Stimulated activated CD8-positive, alpha-beta memory T cell treated with anti-CD3 and anti-CD28 coated beads, Interleukin-7, amount 100 ng/mL, for 1 hour (primary cell): ENCODE measurements around the gene TDRD9.

Source experiments
- DNase-seq, 2 donors: peaks; one replicate each; pipeline ENCODE4 v3.0.0-alpha.2; 2020; ENCODE audit warnings: low read depth in 2 of 2

Gene TDRD9

GRCh38 chr14:104031384-104031783, 103.1 kb downstream of the TDRD9 start:
- no peak for DNase-seq

DNA sequence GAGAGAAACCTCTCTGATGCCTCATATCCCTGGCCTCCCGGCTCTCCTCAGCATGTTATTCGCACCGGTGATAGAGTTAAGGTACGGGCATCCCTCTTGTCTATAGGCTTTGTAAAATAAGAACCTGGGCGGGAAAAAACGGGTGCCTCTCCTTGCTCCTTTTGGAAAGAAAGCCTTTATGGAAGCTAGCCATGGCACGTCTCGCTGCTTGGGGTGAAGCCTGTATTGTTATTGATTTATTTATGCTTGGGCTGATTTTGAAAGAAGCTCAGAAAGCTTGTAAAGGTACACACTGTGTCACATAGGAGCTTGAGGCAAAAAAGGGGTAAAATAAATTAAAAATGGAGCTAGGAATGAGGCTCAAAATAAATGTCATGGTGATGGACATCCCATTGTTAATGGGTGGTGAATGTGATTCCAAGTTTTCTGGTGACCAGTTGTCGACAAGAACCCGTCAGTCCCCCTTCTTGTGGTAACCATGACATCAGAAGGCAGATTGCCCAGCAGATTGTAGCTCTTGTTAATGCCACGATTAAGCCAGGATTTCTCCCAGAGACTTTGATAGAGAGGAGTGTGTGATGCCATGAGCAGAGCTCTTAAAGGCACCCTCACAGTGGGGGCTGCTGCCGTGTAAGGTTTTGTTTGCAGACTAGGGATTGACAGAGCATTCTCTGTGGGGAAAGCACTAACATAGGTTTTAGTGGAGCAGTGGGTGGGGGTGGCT, 106.9 kb downstream of the TDRD9 start:
- DNase-seq = no peak

DNA sequence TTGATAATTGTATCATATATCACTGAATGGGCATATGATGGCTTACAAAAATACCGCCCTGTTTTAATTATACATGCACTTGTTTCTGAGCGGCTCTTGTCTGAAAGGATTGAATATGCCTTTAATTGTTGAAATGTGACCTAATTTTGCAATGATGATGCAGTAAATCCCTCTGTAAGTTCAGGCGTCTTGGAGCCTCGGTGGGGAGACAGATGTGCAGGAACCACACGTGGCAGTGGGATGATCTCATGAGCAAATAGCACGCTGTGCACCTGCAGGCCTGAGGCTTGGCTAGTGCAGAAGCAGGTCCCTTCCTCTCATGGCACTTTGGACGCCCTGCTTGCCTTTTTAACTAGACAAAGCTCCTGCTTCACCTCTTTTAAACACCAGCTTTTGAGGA, 108.0 kb downstream of the TDRD9 start:
- no peak for DNase-seq

DNA sequence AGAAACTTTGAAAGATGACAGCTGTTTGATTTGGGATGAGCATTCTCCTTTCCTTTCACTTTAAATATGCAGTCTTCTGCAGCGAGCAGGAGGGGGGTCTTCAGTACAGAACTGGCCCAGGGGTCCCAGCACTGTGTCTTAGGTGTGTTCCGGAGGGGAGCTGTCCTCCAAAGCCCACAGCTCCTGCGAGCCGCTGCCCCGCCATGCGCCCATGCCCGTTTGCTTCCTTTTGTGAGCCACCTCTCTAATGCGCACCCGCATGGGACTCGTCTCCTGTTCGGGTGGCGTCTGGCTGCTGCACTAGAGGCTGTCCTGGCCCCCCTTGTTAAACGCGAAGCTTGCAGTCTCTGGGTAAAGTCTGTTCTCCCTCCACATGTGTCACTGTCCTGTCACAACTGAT, 108.8 kb downstream of the TDRD9 start:
- no peak for DNase-seq

DNA sequence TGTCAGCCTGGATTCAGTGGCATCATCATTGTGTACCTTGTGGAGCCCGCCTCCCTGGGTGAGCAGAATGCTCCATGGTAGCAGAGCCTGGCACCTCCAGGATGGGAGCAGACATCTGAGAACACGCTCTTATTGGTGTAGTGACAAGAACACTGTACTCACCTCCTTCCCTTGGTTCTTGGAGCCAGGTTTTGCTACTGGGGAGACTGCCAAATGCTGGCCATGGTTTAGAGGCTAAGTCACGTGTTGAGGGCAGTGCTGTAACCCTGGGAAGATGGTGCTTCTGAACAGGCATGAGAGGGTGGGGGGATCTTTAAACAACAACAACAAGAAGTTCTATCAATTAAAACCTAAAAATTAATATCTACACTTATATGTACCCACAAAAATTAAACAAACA, 109.6 kb downstream of the TDRD9 start:
- DNase-seq = no peak

DNA sequence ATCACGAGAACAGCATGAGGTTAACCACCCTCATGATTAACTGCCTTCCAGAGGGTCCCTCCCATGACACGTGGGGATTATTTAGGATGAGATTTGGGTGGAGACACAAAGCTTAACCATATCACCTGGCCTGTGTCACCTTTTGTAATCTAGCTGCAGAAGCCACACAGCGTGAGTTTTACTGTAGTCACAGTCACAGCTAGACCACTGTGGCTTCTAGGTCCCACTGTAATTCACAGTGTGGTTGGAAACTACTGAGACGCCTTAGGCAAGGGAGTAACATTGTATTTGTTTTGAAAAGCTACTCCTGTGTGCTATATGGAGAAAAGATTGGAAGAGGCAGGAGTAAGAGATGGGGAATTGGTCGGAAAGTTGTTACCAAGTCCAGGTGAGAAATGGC, 111.0 kb downstream of the TDRD9 start:
- no peak for DNase-seq

DNA sequence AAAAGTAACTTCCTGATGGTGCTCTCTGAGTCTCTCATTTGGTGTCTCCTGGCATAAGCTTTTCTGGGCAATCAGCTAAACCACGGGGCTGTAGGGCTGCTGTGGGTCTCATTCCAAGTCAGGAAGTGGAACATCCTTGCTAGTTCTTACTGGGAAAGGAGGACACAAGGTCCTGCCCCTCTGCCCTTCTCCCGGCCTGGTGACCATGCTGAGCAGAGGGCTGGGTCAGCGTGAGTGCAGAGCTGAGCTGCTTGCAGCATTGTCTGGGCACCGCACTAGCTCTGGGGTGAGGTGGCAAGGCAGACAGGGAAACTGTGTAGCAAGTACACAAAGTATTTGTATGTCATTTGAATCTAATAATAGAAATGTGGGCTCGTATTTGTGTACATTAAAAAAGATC, 112.3 kb downstream of the TDRD9 start:
- no peak for DNase-seq

DNA sequence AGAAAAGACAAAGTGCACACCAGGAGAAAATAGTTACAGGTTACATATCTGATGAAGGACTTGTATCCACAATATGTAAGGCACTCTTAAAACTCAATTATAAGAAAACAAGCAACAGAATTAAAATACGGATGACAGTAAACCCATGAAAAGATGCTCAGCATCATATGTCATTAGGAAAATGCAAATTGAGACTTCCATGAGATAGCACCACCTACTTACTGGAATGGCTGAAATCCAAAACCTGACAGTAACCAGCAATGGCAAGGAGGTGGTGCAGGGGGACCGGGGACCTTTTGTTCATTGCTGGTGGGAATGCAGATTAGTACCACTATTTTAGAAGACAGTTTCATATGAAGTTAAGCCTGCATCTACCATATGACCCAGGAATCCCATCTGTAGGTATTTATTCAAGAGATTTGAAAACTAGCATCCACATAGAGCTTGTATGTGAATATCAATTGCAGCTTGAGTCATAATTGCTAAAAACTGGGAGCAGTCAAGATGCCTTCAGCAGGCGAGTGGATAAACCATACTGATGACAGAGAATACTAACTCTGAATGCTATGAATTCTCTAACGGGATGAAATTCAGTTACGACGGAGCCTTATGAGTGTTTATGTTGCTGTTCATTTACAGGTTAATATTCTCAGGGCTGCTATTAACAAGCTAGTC, 113.3 kb downstream of the TDRD9 start:
- DNase-seq = no peak

- no peak for DNase-seq
Measured at GRCh38 chr14:104044016-104044415, 115.8 kb downstream of the TDRD9 start.

DNA sequence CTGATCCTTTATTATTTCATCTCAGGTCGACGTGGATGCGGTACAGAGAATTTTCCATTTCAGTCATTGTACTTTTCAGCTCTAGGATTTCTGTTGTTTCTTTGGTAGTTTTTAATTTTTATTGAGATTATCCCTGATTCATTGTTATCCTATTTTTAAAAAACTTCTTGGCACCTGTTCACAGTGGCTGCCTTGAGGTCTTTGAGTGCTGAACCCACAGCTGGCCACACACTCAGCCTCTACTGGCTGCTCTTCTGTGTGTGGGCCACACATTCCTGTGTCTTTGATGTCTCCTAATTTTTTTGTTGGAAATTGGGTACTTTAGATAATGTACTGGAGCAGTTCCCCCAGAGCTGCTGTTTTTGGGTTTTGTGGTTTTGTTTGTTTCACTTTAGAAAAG, 119.5 kb downstream of the TDRD9 start:
- no peak for DNase-seq

DNA sequence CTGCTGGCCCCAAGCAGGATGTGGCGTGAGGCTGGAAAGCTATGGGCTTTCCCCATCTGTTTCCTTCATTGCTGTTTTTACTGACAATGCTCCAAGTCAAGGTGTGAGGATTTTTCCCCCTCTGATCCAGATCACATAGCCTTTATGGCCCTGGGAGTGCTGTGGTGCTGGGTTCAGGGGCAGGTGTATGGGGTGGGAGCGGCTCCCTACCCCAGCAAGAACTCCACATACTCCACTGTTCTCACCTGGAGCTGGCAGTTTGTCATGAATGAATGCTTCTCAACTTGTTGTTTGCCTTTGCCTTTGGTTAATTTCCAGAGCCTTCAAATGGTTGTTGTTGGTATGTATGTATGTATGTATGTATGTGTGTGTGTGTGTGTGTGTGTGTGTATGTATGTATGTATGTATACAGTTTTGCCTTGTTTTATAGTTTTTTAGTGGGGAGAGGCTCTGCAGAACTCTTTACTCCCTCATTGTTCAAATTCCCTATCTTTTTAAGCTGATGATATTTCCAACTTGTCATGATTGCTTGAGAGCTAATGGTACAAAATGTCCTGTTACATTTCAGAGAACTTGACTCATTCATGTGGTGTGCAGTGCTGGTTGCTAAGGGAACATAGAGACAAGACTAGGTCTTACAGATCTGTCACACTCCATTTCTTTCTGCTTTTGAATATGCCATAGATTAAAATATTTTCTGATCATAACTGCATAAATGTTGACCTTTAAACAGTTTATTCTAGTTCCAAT, 120.7 kb downstream of the TDRD9 start:
- DNase-seq = no peak

DNA sequence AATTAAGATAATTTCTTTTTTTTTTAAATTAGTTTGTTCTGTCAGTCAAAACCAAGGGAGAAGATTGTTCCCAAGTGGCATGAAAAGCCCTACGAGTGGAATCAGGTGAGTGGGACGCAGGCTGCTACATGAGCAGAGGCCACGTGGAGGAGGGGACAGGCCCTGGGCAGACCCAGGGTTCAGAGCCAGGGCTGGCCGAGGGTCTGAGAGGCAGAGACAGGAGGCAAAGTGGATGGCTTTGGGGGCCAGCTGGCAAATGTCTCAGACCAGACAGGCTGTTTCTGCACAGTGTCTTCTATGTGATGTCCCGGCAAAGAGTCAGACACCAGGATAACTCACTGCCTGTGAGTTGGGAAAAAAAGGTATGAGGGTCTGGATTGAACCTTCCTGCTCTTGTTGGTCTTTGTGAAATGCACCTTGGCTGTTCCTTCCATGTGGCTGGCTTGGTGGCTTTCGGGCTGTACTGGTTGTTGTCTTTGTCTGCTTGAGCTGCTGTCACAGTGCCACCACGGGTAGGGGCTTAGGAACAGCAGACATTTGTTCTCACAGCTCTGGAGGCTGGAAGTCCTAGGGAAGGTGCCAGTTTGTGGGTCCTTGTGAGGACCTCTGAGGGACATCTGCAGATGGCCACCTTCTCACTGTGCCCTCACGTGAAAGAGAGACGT, 121.5 kb downstream of the TDRD9 start:
- no peak for DNase-seq

- DNase-seq = no peak
Measured at GRCh38 chr14:104051092-104051813, 123.0 kb downstream of the TDRD9 start.

DNA sequence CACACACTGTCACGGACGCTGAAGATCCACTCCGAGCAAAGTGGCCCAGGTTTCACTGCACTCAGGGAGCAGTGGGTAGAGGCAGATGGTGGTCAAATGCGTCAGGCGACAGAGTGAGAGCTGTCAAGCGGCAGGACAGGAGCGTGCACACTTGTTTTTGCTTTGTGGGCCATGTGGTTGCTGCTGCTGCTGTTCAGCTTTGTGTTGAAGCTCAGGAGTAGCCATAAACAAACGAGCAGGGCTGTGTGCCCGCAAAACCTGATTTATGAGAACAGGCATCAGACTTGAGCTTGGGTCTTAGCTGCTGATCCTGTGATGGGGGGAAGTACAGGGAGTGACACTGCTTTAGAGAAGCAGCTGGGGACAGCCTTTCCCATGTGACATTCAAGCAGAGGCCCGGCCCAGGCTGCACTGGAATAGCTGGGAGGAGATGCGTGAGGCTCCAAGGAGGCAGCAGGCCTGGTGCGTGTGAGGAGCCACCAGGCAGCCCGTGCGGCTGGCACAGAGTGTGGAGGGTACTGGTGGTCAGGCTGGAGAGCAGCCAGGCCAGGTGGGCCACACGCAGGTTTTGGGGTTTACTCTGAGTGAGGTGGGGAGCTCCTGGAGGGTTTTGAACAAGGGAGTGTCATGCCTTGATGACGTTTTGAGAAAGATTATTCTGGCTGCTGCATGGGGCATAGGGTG, 126.1 kb downstream of the TDRD9 start:
- DNase-seq = no peak

- DNase-seq = no peak
Measured at GRCh38 chr14:104062281-104062680, 134.0 kb downstream of the TDRD9 start.

- DNase-seq = no peak
Measured at GRCh38 chr14:104064003-104064402, 135.7 kb downstream of the TDRD9 start.

- no peak for DNase-seq
Measured at GRCh38 chr14:104066279-104066678, 138.0 kb downstream of the TDRD9 start.

DNA sequence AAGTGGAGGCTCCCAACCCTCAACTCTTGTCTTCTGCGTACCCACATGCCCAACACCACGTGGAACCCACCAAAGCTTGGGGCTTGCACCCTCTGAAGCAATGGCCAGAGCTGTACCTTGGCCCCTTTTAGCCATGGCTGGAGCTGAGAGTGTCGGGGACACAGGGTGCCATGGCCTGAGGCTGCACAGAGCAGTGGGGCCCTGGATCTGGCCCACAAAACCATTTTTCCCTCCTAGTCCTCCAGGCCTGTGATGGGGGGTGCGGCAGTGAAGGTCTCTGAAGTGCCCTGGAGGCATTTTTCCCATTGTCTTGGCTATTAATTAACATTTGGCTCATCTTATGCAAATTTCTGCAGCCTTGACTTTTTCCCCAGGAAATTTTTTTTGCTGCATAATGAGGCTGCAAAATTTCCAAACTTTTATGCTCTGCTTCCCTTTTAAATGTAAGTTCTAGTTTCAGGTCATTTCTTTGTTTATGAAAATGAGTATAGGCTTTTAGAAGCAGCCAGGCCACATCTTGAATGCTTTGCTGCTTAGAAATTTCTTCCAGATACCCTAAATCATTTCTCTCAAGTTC, 138.6 kb downstream of the TDRD9 start:
- DNase-seq = no peak

DNA sequence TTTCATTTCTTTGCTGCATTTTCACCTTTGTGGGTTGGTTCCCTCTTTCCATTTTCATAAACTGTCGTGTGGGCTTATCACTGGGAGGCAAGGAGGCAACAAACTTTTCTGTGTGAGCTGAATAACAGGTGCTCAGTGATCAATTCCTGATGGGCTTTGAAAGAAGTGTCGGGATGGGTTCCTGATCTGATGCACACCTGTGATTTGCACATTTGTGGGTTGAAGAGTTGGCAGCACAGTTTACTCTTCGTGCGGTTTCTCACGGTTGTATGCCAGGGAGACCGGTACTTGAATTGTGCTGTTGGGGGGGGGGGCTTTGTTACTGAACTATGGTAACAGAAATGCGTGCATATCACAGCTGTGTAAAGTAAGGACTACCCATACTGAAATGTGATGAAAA, 141.3 kb downstream of the TDRD9 start:
- no peak for DNase-seq

- DNase-seq = no peak
Measured at GRCh38 chr14:104072586-104072985, 144.3 kb downstream of the TDRD9 start.

DNA sequence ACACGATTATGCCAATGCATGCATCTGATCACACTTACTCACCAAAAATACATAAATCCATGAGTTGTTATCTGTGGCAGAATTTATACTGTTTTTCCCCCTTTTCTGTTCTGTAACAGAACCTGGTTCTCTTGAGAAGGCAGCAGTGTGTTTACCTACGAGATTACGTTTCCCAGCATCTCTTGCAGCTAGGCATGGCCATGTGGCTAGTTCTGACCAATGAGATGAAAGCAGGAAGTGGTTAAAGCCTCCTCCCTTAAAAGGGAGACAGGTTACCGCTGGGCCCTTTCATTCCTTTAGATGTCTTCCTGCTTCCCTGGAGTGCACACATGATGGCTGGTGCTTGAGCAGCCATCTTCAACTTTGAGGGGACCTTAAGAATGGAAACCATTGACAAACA, 145.5 kb downstream of the TDRD9 start:
- DNase-seq = no peak
